ENCODE results near the gene RALGPS1.

DNA sequence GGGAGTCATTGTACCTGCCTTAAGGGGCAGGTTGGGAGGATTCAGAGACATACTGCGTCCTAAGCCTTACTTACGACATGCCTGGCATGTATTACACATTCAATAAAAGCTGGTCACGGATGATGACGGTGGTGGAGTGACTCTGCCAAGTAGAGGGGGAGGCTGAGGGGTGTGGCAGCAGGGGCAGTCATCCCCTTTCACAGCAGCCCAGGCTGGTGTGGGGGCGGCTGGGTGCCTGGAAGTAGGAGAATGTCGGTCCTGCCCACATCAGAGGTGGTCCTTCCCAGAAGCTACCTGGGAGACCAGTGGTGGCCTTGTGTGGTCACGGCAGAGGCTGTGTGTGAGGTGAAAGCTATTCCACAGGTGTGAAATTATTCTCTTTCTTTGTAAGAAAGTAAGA is 45.2 kb upstream of the RALGPS1 start:
- TF ChIP-seq GATA2 (IDR thresholded peaks at IDR 0.05; ENCODE audit: low read depth, low read length) (no peak), GATA3 (IDR thresholded peaks at IDR 0.05; ENCODE audit: low read depth, low read length) (no peak)

Data from SH-SY5Y (cell line).